Measurements from ENCODE around the gene PFN3. TPM values are rescaled to one million over a fixed set of nuclear protein-coding genes. Genes with fewer than 3 reads are reported as not detected.

PFN3 gene
- total RNA-seq, 1 donor from 2014 or later, result not detected

DNA sequence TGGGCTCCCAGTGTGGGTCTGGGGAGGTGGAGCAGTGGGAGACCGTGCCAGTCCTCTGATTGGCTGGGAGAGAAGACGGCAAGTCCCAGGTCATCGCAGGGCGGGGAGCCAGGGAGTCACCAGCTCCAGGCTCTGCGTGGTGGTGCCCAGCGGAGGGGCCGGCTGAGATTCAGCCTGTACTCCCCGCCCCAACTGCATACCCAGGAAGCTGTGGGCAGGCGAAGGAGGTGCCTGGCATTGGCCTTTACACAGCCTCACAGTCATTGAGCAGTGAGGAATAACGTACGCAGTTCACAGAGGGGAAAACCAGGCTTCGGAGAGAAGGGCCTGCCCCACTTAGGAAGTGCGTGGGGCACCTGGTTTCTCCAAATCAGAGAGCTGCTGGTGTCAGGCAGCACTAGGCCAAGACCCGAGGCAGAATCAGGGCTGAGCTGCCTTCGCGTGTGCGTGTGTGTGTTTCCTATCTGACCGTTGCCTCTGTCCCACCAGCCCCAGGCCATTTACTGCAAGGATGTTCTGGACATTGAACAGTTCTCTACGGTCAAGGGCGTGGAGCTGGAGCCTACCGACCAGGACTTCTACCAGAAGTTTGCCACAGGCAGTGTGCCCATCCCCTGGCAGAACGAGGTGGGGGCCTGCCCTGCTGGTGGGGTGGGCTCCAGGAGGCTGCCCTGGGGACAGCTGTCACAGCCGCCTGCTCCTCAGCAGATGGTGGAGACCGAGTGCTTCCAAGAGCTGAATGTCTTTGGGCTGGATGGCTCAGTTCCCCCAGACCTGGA lies 39.9 kb upstream of the PFN3 start:
- Mint-ChIP-seq H3K36me3 (ENCODE audit: low read depth) (peaks cover 9% of the 10 kb centered on the region), H3K9me3 (no peaks in the 10 kb centered on the region), H3K27me3 (ENCODE audit: low read depth) (peaks cover 14% of the 10 kb centered on the region), H3K27ac (ENCODE audit: unreplicated experiment) (no peak overlapping the region), H3K4me1 (peaks cover 16% of the 10 kb centered on the region), H3K4me3 (peak overlapping the region; percentile 42)
- TF ChIP-seq, protein P1, sequence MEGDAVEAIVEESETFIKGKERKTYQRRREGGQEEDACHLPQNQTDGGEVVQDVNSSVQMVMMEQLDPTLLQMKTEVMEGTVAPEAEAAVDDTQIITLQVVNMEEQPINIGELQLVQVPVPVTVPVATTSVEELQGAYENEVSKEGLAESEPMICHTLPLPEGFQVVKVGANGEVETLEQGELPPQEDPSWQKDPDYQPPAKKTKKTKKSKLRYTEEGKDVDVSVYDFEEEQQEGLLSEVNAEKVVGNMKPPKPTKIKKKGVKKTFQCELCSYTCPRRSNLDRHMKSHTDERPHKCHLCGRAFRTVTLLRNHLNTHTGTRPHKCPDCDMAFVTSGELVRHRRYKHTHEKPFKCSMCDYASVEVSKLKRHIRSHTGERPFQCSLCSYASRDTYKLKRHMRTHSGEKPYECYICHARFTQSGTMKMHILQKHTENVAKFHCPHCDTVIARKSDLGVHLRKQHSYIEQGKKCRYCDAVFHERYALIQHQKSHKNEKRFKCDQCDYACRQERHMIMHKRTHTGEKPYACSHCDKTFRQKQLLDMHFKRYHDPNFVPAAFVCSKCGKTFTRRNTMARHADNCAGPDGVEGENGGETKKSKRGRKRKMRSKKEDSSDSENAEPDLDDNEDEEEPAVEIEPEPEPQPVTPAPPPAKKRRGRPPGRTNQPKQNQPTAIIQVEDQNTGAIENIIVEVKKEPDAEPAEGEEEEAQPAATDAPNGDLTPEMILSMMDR (conservative IDR thresholded peaks at IDR 0.05), result no peak
- no peak for DNase-seq (ENCODE audit: low read depth, low spot score)

DNA sequence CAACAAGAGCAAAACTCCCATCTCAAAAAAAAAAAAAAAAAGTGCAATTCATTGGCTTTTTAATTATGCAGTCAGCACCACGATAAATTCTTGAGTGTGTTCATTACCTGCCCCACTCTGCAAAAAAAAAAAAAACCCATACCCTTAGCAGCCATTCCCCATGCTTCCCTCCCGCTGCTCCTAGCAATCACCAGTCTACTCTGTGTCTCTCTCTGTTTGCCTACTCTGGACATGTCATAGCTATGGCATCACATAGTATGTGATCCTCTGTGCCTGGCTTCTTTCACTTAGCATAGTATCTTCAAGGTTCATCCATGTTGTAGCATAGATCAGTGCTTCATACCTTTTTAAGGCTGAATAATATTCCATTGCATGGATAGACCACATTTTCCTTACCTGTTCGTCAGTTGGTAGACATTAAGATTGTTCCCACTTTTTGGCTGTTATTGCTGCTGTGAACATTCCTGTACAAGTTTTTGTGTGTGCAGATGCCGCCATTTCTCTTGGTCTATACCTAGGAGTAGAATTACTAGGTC lies 39.1 kb upstream of the PFN3 start:
- Mint-ChIP-seq H3K27me3 (ENCODE audit: low read depth) (peaks cover 6% of the 10 kb centered on the region), H3K4me3 (peak overlapping the region; percentile 42)

DNA sequence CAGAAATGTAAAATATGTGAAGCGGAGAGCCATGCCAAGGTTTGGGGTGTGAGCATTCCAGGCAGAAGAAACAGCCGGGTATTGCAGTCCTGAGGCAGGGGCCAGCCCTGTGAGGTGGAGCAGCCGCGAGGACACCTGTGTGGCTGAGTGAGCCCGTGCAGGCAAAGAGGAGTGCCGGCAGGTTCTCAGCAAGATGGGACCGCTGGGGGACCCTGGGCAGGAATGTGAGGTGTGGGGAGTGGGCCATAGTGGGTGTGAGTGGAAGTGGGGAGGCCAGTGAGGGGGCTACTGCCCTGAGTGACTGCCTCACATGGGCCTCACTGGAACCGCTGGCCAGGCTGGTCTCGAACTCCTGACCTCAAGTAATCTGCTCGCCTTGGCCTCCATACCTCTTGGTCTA lies 38.0 kb upstream of the PFN3 start:
- no peak overlapping the region for H3K27ac Mint-ChIP-seq (ENCODE audit: unreplicated experiment)

More for the DNA sequence above, 39.1 kb upstream of the PFN3 start:
- Mint-ChIP-seq H3K9me3 (no peaks in the 10 kb centered on the region), H3K4me1 (peaks cover 7% of the 10 kb centered on the region), H3K27ac (ENCODE audit: unreplicated experiment) (no peak overlapping the region), H3K36me3 (ENCODE audit: low read depth) (peaks cover 9% of the 10 kb centered on the region)
- TF ChIP-seq, protein P1 (conservative IDR thresholded peaks at IDR 0.05), result no peak
- no peak for DNase-seq (ENCODE audit: low read depth, low spot score)

DNA sequence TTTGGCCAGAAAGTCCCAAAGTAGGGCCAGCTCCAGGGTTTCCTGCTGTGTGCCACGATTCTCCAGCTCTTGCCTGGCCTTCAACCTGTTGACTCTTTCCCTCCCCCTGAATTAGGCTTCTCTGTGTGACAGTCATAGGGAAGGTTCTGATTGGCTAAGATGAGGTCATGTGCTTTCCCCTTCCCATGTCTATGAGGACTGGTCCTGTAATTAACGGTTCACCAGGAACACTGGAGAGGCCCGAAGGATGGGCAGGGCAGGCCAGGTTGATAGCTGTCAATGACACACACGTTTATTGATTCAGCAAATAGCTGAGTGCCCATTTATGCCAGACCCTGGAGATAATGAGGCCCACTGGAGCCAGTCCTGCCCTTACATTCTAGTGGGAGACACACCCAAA lies 37.2 kb upstream of the PFN3 start:
- H3K4me3 Mint-ChIP-seq, result peak overlapping the region; percentile 28
- TF ChIP-seq, protein P1 (conservative IDR thresholded peaks at IDR 0.05), result no peak
- no peak overlapping the region for H3K27ac Mint-ChIP-seq (ENCODE audit: unreplicated experiment)
- peaks cover 4% of the 10 kb centered on the region for H3K27me3 Mint-ChIP-seq (ENCODE audit: low read depth)
- peaks cover 4% of the 10 kb centered on the region for H3K4me1 Mint-ChIP-seq
- H3K36me3 Mint-ChIP-seq (ENCODE audit: low read depth), result peaks cover 9% of the 10 kb centered on the region
- H3K9me3 Mint-ChIP-seq, result no peaks in the 10 kb centered on the region
- no peak for DNase-seq (ENCODE audit: low read depth, low spot score)

More for the DNA sequence above, 38.0 kb upstream of the PFN3 start:
- no peaks in the 10 kb centered on the region for H3K9me3 Mint-ChIP-seq
- TF ChIP-seq, protein P1 (conservative IDR thresholded peaks at IDR 0.05), result no peak
- peaks cover 9% of the 10 kb centered on the region for H3K36me3 Mint-ChIP-seq (ENCODE audit: low read depth)
- peak overlapping the region; percentile 71 for H3K4me3 Mint-ChIP-seq
- H3K27me3 Mint-ChIP-seq (ENCODE audit: low read depth), result peaks cover 4% of the 10 kb centered on the region
- DNase-seq (ENCODE audit: low read depth, low spot score), result no peak
- peaks cover 4% of the 10 kb centered on the region for H3K4me1 Mint-ChIP-seq

DNA sequence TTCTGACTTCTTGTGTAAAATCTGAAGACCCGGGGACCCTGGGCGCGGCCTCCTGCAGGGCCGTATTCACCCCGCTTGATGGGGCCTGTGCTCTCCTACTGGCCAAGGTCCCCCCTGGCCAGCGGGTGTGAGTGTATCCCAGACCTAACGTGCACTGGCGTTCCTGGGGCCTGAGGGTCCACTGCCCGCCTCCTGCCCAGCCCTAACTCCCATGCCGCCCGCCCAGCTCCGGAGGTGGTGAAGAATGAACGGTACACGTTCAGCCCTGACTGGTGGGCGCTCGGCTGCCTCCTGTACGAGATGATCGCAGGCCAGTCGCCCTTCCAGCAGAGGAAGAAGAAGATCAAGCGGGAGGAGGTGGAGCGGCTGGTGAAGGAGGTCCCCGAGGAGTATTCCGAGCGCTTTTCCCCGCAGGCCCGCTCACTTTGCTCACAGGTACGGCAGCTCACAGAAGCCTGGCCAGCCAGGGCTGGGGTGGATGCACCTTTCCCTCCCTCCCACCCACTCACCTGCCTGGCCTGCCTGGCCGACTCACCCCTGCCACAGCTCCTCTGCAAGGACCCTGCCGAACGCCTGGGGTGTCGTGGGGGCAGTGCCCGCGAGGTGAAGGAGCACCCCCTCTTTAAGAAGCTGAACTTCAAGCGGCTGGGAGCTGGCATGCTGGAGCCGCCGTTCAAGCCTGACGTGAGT lies 35.5 kb upstream of the PFN3 start:
- TF ChIP-seq, protein P1 (conservative IDR thresholded peaks at IDR 0.05), result no peak

More for the DNA sequence above, 35.5 kb upstream of the PFN3 start:
- no peak overlapping the region for H3K4me3 Mint-ChIP-seq
- no peak overlapping the region for H3K27ac Mint-ChIP-seq (ENCODE audit: unreplicated experiment)
- no peaks in the 10 kb centered on the region for H3K9me3 Mint-ChIP-seq
- H3K36me3 Mint-ChIP-seq (ENCODE audit: low read depth), result peaks cover 9% of the 10 kb centered on the region
- H3K4me1 Mint-ChIP-seq, result no peaks in the 10 kb centered on the region
- no peaks in the 10 kb centered on the region for H3K27me3 Mint-ChIP-seq (ENCODE audit: low read depth)
- no peak for DNase-seq (ENCODE audit: low read depth, low spot score)

All from neural crest cell (in vitro differentiated cells).